Fibroblast of villous mesenchyme (primary cell): Measurements from ENCODE around the gene AGAP3. TPM values are rescaled to one million over a fixed set of nuclear protein-coding genes. Genes with fewer than 3 reads are reported as not detected.

Source experiments
- DNase-seq: peaks from one replicate; pipeline ENCODE4 v3.0.0-alpha.2; 2010; ENCODE audit warnings: low read depth
- H3K4me3 ChIP-seq: 2 replicates; pipeline ENCODE4 v1.5.1; 2011; ENCODE audit warnings: low read depth, mild to moderate bottlenecking, low read length
- CTCF ChIP-seq: IDR thresholded peaks from 2 replicates; pipeline ENCODE4 v1.5.1; 2012; ENCODE audit warnings: low read depth, mild to moderate bottlenecking, low read length; ENCODE audit not compliant: insufficient read depth
- total RNA-seq: library from RNA; depleted of rRNA; stranded (reverse); fragments of >200 nt; gene quantifications from 2 replicates; pipeline ENCODE4 v1.2.3, GENCODE V29; 2012

Gene AGAP3
- total RNA-seq, 1 donor, result 59.2 TPM

GRCh38 chr7:151129960-151130591 is 43.8 kb downstream of the AGAP3 start:
- TF ChIP-seq CTCF, result no peak
- H3K4me3 ChIP-seq, result no peak overlapping the region
- DNase-seq, result no peak

DNA sequence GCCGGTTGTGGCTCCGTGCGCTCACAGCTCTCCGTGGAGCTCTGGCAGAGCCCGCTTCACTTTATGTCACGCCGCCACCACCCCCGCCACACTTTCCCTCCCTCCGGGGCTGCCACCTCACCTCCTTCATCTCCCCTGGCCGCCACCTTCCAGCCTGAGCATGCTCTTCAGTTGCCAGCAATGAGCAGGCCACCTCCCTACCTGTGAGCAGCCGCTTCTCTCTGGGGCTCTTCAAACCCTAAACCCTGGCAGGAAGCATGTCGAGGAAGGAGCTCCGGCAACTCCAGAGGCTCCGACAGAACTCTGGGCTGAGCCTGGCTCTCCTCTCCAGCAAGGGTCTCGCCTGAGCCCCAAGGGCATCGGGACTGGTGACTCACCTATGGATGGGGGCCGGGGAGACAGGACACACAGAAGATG is 44.5 kb downstream of the AGAP3 start:
- no peak for TF ChIP-seq CTCF
- no peak for DNase-seq
- no peak overlapping the region for H3K4me3 ChIP-seq

GRCh38 chr7:151131224-151131591 is 44.9 kb downstream of the AGAP3 start:
- H3K4me3 ChIP-seq, result no peak overlapping the region
- no peak for DNase-seq
- TF ChIP-seq CTCF, result no peak

- DNase-seq, result no peak
- H3K4me3 ChIP-seq, result no peak overlapping the region
- no peak for TF ChIP-seq CTCF
These were observed 45.5 kb downstream of the AGAP3 start for GRCh38 chr7:151131592-151132293.

GRCh38 chr7:151132461-151133205 is 46.4 kb downstream of the AGAP3 start:
- no peak for TF ChIP-seq CTCF
- DNase-seq, result no peak
- H3K4me3 ChIP-seq, result no peak overlapping the region

DNA sequence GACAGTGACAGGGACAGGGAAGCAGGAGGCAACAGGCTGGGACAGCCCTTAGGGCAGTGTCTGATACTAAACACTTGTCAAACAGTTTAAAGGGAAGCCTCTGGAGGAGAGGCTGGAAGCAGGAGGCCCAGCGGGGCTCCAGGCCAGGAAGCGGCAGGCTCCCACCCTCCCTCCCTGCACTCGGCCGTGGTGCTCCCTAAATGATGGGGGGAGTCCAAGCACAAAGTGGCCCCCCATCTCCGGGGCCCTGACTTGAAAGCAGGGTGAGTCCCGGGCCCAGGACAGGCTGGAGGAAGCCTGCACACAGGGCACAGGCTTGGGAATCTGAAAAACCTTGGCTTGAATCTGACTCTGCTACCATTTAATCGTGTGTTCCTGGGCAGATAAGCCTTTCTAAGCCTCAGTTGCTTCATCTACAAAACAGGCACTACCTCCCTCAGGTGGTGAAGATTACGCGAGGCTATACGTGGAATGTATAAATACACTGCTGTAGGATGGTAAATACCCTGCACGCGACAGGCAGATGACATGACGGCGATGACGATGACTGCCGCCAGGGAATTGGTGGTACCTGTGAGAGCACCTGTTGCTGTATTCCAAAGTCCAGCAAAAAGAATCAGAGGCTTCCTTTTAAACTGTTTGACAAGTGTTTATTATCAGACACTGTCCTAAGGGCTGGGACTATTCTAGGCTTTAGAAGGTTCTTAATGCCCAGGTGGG is 47.2 kb downstream of the AGAP3 start:
- no peak overlapping the region for H3K4me3 ChIP-seq
- no peak for DNase-seq
- TF ChIP-seq CTCF, result no peak
